CD4-positive, CD25-positive, alpha-beta regulatory T cell (primary cell): Measurements from ENCODE around the gene FBXO27. TPM values are rescaled to one million over a fixed set of nuclear protein-coding genes. Genes with fewer than 3 reads are reported as not detected.
"Not testable (repeated sequence)": the region's sequence is repeated elsewhere in the genome, so short reads cannot be mapped to it uniquely, and the experiment has no call there.

ENCODE experiments used
- ATAC-seq, 2 donors: fragments of 150-1000 bp; cut with Tn5 transposase; one replicate each; pipeline ENCODE4 v1.10.0; 2021; ENCODE audit warnings: low read depth in 2 of 2, moderate number of reproducible peaks in 2 of 2, moderate library complexity in 1 of 2
- DNase-seq, 3 donors: peaks; one replicate each; pipeline versions ENCODE4 v3.0.0 to v3.0.0-alpha.2; 2012 to 2022; ENCODE audit warnings: mixed read lengths in 1 of 3
- H3K27ac ChIP-seq: one replicate; pipeline ENCODE4 v1.7.0; 2013; ENCODE audit warnings: mild to moderate bottlenecking, low read length; ENCODE audit not compliant: insufficient read depth, poor library complexity, severe bottlenecking
- H3K27me3 ChIP-seq: one replicate; pipeline ENCODE4 v1.7.0; 2013; ENCODE audit warnings: low read length; ENCODE audit not compliant: control insufficient read depth, insufficient read depth
- H3K36me3 ChIP-seq: one replicate; pipeline ENCODE4 v1.7.0; 2013; ENCODE audit warnings: mild to moderate bottlenecking, low read length, moderate library complexity; ENCODE audit not compliant: control insufficient read depth, insufficient read depth
- H3K4me1 ChIP-seq: 2 replicates; pipeline ENCODE4 v1.7.0; 2013; ENCODE audit warnings: mild to moderate bottlenecking, low read length; ENCODE audit not compliant: insufficient read depth, control insufficient read depth, poor library complexity, severe bottlenecking
- H3K4me3 ChIP-seq: one replicate; pipeline ENCODE4 v1.7.0; 2013; ENCODE audit warnings: low read depth, mild to moderate bottlenecking, low read length, moderate library complexity
- H3K9me3 ChIP-seq, 2 experiments: 1 replicate in 1 of 2; 2 replicates in 1 of 2; pipeline ENCODE4 v1.7.0; 2013; ENCODE audit warnings: low read length in 2 of 2, mild to moderate bottlenecking in 1 of 2, moderate library complexity in 1 of 2; ENCODE audit not compliant: control insufficient read depth in 2 of 2
- H3K27ac Mint-ChIP-seq, 3 donors: one replicate each; pipeline ENCODE4 v1.8.0; 2020 to 2022; ENCODE audit warnings: mild to moderate bottlenecking in 3 of 3, mixed read lengths in 3 of 3, moderate library complexity in 2 of 3
- H3K27me3 Mint-ChIP-seq: one replicate; pipeline ENCODE4 v1.8.0; 2022; ENCODE audit warnings: mild to moderate bottlenecking, mixed read lengths
- H3K36me3 Mint-ChIP-seq: one replicate; pipeline ENCODE4 v1.8.0; 2020; ENCODE audit warnings: mixed read lengths
- H3K4me1 Mint-ChIP-seq, 4 donors: one replicate each; pipeline ENCODE4 v1.8.0; 2020 to 2022; ENCODE audit warnings: mixed read lengths in 4 of 4, mild to moderate bottlenecking in 1 of 4
- H3K4me3 Mint-ChIP-seq, 4 donors: one replicate each; pipeline ENCODE4 v1.8.0; 2020 to 2022; ENCODE audit warnings: mild to moderate bottlenecking in 4 of 4, mixed read lengths in 4 of 4, moderate library complexity in 3 of 4
- H3K9me3 Mint-ChIP-seq, 7 donors: one replicate each; pipeline ENCODE4 v1.8.0; 2020 to 2022; ENCODE audit warnings: mixed read lengths in 7 of 7, mild to moderate bottlenecking in 3 of 7, moderate library complexity in 2 of 7
- polyA plus RNA-seq, 4 donors: library from polyadenylated mRNA; unstranded; fragments of 300-500 nt; fragmentation: Illumina TruSeq; gene quantifications; one replicate each; pipeline ENCODE4 v1.2.3, GENCODE V29; 2021
- total RNA-seq: library from RNA; stranded (reverse); gene quantifications from one replicate; pipeline ENCODE4 v1.2.3, GENCODE V29; 2022

FBXO27 gene
- total and polyA plus RNA-seq, 5 donors from 2014 or later = 0.16 to 0.35 (median 0.28) TPM; not detected in 1

- H3K27me3 Mint-ChIP-seq = peaks cover 7% of the 10 kb centered on the region
- no peak overlapping the region for H3K27ac ChIP-seq
- H3K9me3 ChIP-seq = no peaks in the 10 kb centered on the region
- peaks cover 0 to 2% (median 0%) of the 10 kb centered on the region in 7 donors for H3K9me3 Mint-ChIP-seq
- no peak overlapping the region for H3K27ac Mint-ChIP-seq
- DNase-seq (no peak), ATAC-seq (no peak)
- no peaks in the 10 kb centered on the region for H3K27me3 ChIP-seq
- H3K4me3 Mint-ChIP-seq = no peak overlapping the region
- H3K4me1 ChIP-seq = no peaks in the 10 kb centered on the region
- H3K36me3 ChIP-seq = no peaks in the 10 kb centered on the region
- H3K36me3 Mint-ChIP-seq = no peaks in the 10 kb centered on the region
- H3K4me3 ChIP-seq = no peak overlapping the region
- no peaks in the 10 kb centered on the region for H3K4me1 Mint-ChIP-seq
Observed at GRCh38 chr19:39001041-39001440, 31.3 kb downstream of the FBXO27 start.

- not testable (repeated sequence) for H3K4me1 ChIP-seq, H3K4me1 Mint-ChIP-seq, H3K36me3 Mint-ChIP-seq, H3K4me3 ChIP-seq, H3K27me3 Mint-ChIP-seq, H3K9me3 ChIP-seq, H3K9me3 Mint-ChIP-seq, H3K27me3 ChIP-seq, H3K27ac Mint-ChIP-seq, H3K27ac ChIP-seq, H3K4me3 Mint-ChIP-seq, DNase-seq, ATAC-seq, H3K36me3 ChIP-seq
Observed at GRCh38 chr19:38997576-38997975, 34.8 kb downstream of the FBXO27 start.

- H3K9me3 Mint-ChIP-seq = peaks cover 0 to 8% (median 0%) of the 10 kb centered on the region in 7 donors
- H3K9me3 ChIP-seq = peaks cover 0 to 4% of the 10 kb centered on the region in 2 experiments
- H3K4me1 ChIP-seq = no peaks in the 10 kb centered on the region
- peaks cover 26% of the 10 kb centered on the region for H3K27me3 Mint-ChIP-seq
- no peaks in the 10 kb centered on the region for H3K36me3 ChIP-seq
- no peak overlapping the region for H3K27ac ChIP-seq
- DNase-seq (no peak), ATAC-seq (no peak)
- H3K27me3 ChIP-seq = no peaks in the 10 kb centered on the region
- H3K27ac Mint-ChIP-seq = no peak overlapping the region
- no peaks in the 10 kb centered on the region for H3K36me3 Mint-ChIP-seq
- no peak overlapping the region for H3K4me3 Mint-ChIP-seq
- H3K4me3 ChIP-seq = no peak overlapping the region
- no peaks in the 10 kb centered on the region for H3K4me1 Mint-ChIP-seq
Observed at GRCh38 chr19:38993271-38993670, 39.1 kb downstream of the FBXO27 start.

GRCh38 chr19:38990949-38991697 lies 41.2 kb downstream of the FBXO27 start:
- H3K9me3 Mint-ChIP-seq = peaks cover 0 to 6% (median 0%) of the 10 kb centered on the region in 7 donors
- H3K27me3 ChIP-seq = no peaks in the 10 kb centered on the region
- DNase-seq = no peak
- no peaks in the 10 kb centered on the region for H3K4me1 ChIP-seq
- no peaks in the 10 kb centered on the region for H3K36me3 ChIP-seq
- peaks cover 0 to 4% of the 10 kb centered on the region in 2 experiments for H3K9me3 ChIP-seq
- no peak overlapping the region for H3K4me3 ChIP-seq
- H3K27ac ChIP-seq = no peak overlapping the region
- no peaks in the 10 kb centered on the region for H3K36me3 Mint-ChIP-seq
- H3K27ac Mint-ChIP-seq = peak overlapping the region in 1 of 3 donors; percentile 91
- no peak for ATAC-seq
- peaks cover 31% of the 10 kb centered on the region for H3K27me3 Mint-ChIP-seq
- H3K4me1 Mint-ChIP-seq = no peaks in the 10 kb centered on the region
- H3K4me3 Mint-ChIP-seq = no peak overlapping the region

GRCh38 chr19:38989614-38990013 lies 42.7 kb downstream of the FBXO27 start:
- H3K4me1 ChIP-seq, H3K27ac ChIP-seq, H3K4me3 Mint-ChIP-seq, H3K9me3 Mint-ChIP-seq, H3K27me3 ChIP-seq, DNase-seq, H3K4me1 Mint-ChIP-seq, H3K9me3 ChIP-seq, ATAC-seq, H3K36me3 Mint-ChIP-seq, H3K36me3 ChIP-seq, H3K27ac Mint-ChIP-seq, H3K4me3 ChIP-seq: not testable (repeated sequence)
- H3K27me3 Mint-ChIP-seq = peaks cover 37% of the 10 kb centered on the region

GRCh38 chr19:38989066-38989605 lies 43.2 kb downstream of the FBXO27 start:
- H3K27ac ChIP-seq = no peak overlapping the region
- H3K4me3 ChIP-seq = no peak overlapping the region
- no peaks in the 10 kb centered on the region for H3K4me1 Mint-ChIP-seq
- H3K4me1 ChIP-seq = no peaks in the 10 kb centered on the region
- H3K4me3 Mint-ChIP-seq = no peak overlapping the region
- peaks cover 0 to 8% (median 0%) of the 10 kb centered on the region in 7 donors for H3K9me3 Mint-ChIP-seq
- peaks cover 41% of the 10 kb centered on the region for H3K27me3 Mint-ChIP-seq
- no peaks in the 10 kb centered on the region for H3K36me3 ChIP-seq
- no peaks in the 10 kb centered on the region for H3K36me3 Mint-ChIP-seq
- no peak overlapping the region for H3K27ac Mint-ChIP-seq
- peaks cover 4 to 5% of the 10 kb centered on the region in 2 experiments for H3K9me3 ChIP-seq
- no peaks in the 10 kb centered on the region for H3K27me3 ChIP-seq
- ATAC-seq (no peak), DNase-seq (no peak)

GRCh38 chr19:38988627-38989026 lies 43.7 kb downstream of the FBXO27 start:
- not testable (repeated sequence) for H3K9me3 ChIP-seq, H3K36me3 ChIP-seq, H3K4me3 Mint-ChIP-seq, H3K27me3 ChIP-seq, H3K4me1 Mint-ChIP-seq, H3K9me3 Mint-ChIP-seq, H3K36me3 Mint-ChIP-seq, H3K27ac ChIP-seq, H3K27ac Mint-ChIP-seq, H3K4me3 ChIP-seq, ATAC-seq, DNase-seq, H3K4me1 ChIP-seq
- peaks cover 41% of the 10 kb centered on the region for H3K27me3 Mint-ChIP-seq

- H3K27ac Mint-ChIP-seq, H3K36me3 ChIP-seq, H3K27me3 ChIP-seq, H3K4me3 Mint-ChIP-seq, H3K9me3 Mint-ChIP-seq, H3K36me3 Mint-ChIP-seq, H3K27ac ChIP-seq, DNase-seq, H3K4me3 ChIP-seq, H3K9me3 ChIP-seq, ATAC-seq, H3K4me1 ChIP-seq, H3K4me1 Mint-ChIP-seq: not testable (repeated sequence)
- peaks cover 37% of the 10 kb centered on the region for H3K27me3 Mint-ChIP-seq
Observed at GRCh38 chr19:38987745-38988144, 44.6 kb downstream of the FBXO27 start.
